GM12872 (cell line): ENCODE data around the gene GALNT17.

Experiments
- TF ChIP-seq, protein P1 (sequence below): IDR thresholded peaks from 3 replicates; pipeline ENCODE4 v1.5.1; 2011; ENCODE audit warnings: low read depth, mild to moderate bottlenecking, low read length, moderate library complexity; ENCODE audit not compliant: insufficient read depth

The GALNT17 gene

DNA sequence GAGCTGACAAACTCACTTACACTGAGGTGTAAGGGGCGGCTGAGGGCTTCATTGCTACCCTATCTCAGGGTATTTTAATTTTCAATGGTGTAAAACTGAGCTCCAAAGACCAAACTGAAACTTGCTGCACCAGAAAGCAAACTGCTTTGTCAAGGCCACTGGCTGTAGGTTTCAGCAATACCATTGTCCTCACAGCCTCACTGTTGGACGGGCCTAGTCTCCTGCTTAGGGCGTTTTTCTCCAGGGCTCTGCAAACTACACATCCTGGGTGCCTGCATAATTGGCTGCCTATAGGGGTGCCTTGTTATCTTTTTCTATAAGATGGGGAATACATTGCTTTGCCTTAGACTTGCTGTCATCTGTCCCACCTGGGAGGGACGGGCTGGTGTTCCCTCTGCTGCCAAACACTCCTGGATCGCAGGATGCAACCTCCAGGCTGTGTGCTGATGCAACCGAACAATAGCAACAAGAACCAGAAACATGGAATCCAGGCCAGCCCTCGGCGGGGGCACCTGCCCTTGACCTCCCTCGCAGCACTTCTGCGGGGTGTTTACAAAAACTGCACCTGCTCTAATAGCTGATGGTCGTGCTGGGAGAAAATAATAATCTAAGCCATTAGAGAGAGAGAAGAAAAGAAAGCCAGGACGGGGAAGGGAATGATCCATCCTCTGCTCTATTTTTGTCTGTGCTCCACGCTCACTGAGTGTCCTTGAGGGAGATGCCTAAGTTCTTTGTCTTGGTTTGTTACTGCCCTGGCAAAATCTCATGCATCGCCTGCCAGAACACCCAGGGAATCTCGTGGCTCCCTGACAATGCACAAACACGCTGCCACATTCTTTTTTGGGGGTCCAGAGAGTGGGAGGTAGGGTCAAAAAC, 104.5 kb downstream of the GALNT17 start:
- TF ChIP-seq, protein P1, sequence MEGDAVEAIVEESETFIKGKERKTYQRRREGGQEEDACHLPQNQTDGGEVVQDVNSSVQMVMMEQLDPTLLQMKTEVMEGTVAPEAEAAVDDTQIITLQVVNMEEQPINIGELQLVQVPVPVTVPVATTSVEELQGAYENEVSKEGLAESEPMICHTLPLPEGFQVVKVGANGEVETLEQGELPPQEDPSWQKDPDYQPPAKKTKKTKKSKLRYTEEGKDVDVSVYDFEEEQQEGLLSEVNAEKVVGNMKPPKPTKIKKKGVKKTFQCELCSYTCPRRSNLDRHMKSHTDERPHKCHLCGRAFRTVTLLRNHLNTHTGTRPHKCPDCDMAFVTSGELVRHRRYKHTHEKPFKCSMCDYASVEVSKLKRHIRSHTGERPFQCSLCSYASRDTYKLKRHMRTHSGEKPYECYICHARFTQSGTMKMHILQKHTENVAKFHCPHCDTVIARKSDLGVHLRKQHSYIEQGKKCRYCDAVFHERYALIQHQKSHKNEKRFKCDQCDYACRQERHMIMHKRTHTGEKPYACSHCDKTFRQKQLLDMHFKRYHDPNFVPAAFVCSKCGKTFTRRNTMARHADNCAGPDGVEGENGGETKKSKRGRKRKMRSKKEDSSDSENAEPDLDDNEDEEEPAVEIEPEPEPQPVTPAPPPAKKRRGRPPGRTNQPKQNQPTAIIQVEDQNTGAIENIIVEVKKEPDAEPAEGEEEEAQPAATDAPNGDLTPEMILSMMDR, result no peak

DNA sequence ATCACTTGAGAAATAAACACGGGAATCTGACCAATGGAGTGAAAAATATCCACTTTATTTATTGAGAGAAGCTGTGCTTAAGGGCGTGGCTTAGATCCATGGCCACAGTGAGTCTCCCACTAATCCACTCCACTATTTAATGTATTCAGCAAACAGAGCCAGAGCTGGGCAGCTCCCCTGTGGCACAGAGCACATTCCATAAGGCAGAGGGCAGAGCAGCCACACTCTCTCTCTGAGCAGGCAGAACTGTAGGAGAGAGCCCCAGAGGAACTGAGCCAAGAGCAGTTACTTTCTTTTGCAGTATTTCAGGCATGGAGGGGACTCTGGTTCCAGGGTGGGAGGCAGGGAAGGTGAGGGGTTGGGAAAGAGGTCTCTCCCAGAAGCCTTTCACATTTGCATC, 106.0 kb downstream of the GALNT17 start:
- TF ChIP-seq, protein P1, result no peak

DNA sequence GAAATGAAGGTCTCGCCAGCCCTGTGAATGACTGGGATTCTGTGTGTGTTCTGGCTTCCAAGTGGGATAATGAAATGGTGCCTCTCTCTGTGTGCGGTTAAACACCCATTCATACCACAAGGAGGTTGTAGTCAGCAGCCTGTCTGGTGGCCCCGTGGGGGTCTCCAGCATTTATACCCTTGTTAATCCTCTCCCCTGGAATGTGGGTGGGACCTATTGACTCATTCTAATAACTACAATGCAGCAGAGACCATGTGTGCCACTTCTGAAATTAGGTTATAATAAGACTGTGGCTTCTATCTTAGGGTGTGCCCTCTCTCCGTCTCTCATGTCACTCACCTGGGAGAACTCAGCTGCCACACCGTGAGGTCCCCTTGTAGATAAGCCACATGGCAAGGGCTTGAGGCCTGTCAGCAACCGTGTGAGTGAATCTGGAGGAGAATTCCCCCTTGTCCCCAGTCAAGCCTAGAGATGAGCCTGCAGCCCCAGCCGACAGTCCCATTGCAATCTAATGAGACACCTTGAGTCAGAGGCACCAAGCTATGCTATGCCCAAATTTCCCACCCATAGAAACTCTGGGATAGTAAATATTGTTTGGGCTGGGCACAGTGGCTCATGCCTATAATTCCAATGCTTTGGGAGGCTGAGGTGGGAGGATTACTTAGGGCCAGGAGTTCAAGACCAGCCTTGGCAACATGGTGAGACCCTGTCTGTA, 106.8 kb downstream of the GALNT17 start:
- TF ChIP-seq, protein P1, result no peak

DNA sequence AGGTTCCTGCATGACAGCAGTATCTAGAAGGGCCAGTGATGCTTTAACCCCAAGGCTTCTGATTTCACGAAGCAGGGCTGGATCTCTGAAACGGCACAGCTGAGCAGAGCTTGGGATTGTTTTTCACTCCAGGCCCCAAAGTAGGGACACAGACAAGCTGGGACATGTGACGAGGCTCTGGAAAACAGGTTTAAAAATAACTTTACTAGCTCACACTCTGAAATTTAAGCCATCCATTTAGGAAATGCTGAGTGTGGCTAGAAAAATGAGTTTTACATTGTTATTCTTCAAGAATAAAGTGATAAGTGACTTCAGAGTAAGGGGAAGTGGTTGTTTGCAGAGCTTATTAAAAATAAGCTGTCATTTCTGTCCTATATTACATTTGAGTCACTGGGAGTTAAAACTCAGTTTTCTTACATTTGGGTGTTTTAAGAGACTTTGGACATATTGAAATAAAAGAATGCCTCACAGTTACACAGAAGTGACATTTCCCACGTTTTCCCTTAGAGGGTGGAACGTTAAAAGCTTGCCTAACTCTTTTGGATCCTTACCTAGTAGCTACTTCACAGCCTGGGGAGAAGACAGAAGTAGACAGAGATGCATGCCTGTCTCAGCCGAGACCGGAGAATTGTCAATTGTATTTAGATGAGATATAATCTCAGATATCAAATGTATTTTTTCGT, 107.8 kb downstream of the GALNT17 start:
- TF ChIP-seq, protein P1, result no peak

DNA sequence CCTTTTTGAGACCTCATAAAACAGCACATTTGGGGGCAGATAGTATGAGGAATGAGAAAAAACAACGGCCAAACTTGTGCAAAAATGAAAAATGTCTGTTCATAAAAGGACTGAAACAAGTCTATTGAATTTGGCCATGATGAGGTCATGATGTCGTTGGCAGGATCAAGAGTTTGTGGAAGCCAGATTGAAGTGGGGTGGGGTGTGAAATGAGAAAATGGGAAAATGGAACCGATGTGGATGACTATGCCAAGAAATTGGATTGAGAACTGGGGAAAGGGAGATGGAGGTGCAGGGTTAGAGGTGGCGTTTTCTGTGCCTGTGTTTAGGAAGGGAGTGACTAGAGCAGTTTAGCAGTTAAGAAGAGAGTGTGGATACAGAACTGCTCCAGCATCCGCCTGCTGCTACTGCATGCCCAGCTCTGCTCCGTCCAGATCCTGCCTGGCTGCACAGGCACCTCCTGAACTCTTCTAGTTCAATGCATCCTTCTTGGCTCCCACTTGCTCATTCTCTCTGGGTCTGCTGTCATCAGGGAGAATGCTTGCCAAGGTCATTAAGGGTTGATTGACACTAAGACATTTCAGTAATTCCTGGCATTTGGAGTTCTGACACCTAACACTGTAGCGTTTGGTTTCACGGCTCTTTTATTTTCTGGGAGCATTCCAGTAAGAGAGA, 111.9 kb downstream of the GALNT17 start:
- TF ChIP-seq, protein P1, result no peak

DNA sequence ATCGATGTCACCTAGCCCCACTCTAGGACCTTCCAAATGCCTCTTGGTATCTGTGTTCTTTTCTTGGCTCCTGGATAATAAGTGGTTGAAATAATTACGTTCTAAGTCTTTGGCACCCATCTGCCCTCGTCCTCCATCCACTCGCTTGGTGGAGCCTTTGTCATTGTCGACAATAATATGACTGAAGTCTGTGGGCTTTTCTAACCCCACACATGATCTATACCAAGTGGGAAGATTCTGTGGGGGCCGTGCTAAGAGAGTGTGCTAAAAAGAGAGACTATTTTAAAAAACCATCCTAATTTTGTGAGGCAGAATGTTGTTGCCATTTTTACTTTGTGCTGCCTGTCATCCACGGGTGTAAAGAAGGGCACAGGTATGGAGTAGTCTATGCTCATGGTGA, 113.1 kb downstream of the GALNT17 start:
- TF ChIP-seq, protein P1, result no peak

DNA sequence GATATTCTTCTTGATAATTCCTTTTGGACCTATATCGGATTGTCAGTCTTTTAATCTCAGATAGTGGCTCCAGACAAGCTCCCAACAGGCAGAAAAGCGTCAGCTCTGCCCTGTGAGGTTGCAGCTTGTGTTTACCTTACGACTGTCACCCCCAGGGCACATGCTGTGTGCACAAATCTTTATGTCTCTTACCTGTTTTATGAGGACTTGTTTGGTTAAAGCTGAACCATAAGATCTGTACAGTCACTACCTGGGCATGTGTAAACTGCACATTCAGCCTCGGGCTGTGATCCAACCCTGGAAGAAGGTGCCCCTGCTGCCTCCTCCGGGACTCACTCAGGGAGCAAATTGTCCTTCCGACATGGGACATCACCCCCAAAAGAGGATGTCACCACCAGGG, 119.8 kb downstream of the GALNT17 start:
- TF ChIP-seq, protein P1, result no peak
